Mesothelial cell of epicardium (in vitro differentiated cells): ENCODE results near the gene TMEM51. TPM values are rescaled to one million over a fixed set of nuclear protein-coding genes. Genes with fewer than 3 reads are reported as not detected.

Experiments used
- DNase-seq, 2 experiments: peaks; one replicate each; pipeline ENCODE4 v3.0.0; 2021; ENCODE audit warnings: low spot score in 2 of 2; ENCODE audit not compliant: unreplicated experiment in 2 of 2
- H3K27ac Mint-ChIP-seq: 2 replicates; pipeline ENCODE4 v1.8.0; 2021; ENCODE audit warnings: mixed read lengths
- H3K27me3 Mint-ChIP-seq: 2 replicates; pipeline ENCODE4 v1.8.0; 2021; ENCODE audit warnings: low read depth, mixed read lengths
- H3K36me3 Mint-ChIP-seq: 2 replicates; pipeline ENCODE4 v1.8.0; 2021; ENCODE audit warnings: mixed read lengths
- H3K4me1 Mint-ChIP-seq: 2 replicates; pipeline ENCODE4 v1.8.0; 2021; ENCODE audit warnings: mixed read lengths
- H3K4me3 Mint-ChIP-seq: 2 replicates; pipeline ENCODE4 v1.8.0; 2021; ENCODE audit warnings: mild to moderate bottlenecking, moderate library complexity, mixed read lengths
- H3K9me3 Mint-ChIP-seq: 2 replicates; pipeline ENCODE4 v1.8.0; 2021; ENCODE audit warnings: mixed read lengths
- total RNA-seq: library from RNA; stranded (reverse); gene quantifications from 3 replicates; pipeline ENCODE4 v1.2.1, GENCODE V29; 2021
- TF ChIP-seq, protein P1 (sequence below): fragments of 200-600 bp; sonication (generic); IDR thresholded peaks from one replicate; pipeline ENCODE4 v1.5.0; 2021; ENCODE audit warnings: antibody characterized with exemption; ENCODE audit not compliant: unreplicated experiment

TMEM51 gene
- total RNA-seq, 1 donor from 2014 or later = 10.9 TPM

DNA sequence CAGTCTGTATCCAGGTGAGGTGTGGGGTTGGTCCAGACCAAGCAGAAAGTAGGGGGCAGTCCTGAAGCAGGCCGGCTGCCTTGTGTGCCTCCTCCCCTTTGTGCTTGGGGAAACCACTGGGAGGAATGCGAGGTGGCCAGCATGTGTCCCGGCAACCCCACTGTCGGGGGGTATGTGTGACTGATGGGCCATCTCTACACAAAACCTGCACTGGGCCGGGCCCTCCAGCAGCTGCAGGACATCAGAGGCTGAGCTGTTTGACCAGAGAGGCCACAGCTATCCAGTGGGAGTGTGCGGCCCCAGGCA, 33.3 kb downstream of the TMEM51 start:
- H3K27me3 Mint-ChIP-seq = no peaks in the 10 kb centered on the region
- H3K27ac Mint-ChIP-seq = no peak overlapping the region
- H3K9me3 Mint-ChIP-seq = no peaks in the 10 kb centered on the region
- TF ChIP-seq, protein P1, sequence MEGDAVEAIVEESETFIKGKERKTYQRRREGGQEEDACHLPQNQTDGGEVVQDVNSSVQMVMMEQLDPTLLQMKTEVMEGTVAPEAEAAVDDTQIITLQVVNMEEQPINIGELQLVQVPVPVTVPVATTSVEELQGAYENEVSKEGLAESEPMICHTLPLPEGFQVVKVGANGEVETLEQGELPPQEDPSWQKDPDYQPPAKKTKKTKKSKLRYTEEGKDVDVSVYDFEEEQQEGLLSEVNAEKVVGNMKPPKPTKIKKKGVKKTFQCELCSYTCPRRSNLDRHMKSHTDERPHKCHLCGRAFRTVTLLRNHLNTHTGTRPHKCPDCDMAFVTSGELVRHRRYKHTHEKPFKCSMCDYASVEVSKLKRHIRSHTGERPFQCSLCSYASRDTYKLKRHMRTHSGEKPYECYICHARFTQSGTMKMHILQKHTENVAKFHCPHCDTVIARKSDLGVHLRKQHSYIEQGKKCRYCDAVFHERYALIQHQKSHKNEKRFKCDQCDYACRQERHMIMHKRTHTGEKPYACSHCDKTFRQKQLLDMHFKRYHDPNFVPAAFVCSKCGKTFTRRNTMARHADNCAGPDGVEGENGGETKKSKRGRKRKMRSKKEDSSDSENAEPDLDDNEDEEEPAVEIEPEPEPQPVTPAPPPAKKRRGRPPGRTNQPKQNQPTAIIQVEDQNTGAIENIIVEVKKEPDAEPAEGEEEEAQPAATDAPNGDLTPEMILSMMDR = no peak
- peaks cover 10% of the 10 kb centered on the region for H3K4me1 Mint-ChIP-seq
- no peak for DNase-seq
- no peaks in the 10 kb centered on the region for H3K36me3 Mint-ChIP-seq
- no peak overlapping the region for H3K4me3 Mint-ChIP-seq

DNA sequence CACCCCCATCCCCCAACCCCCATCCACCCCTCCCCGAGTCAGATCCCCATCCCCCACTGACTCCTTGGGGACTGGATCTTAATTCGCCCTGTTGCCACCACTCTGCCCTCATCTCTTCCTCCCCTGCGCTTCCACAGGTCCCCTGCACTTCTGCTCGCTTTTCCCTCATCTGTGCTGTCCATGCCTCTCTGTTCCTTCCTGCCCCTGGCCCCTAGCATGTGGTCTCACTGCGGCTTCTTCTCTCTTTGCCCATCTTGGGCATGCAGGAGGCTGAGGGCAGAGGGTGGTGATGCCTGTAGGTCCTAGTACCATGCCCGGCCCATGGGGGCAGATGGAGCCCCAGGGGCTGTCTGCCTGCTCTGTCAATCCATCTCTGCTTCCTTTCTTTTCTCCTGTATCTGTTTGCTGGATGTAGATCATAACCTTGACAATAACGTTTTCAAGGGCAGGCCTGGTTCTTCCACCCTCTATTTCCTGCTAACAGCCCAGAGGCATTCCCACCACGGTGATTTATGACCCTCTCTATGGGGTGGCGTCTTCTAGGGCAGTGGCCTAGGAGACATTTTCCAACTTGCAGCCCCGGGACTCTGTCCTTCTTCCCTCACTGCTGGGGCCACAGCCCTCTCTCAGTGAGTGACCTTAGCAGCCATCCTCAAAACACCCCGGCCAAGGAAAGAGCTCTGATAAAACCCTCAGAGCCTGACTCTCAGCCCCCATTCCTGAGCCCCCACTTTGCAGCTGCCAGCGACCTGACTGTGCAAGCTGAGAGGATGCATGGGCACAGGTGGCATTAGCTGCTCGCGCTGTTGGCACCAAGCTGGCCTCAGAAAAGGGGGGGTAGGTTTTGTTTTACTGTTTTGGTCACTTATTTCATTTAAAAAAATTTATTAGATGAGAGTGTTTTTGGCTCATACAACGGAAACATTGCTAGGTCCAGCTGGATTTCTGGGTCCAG, 33.9 kb downstream of the TMEM51 start:
- Mint-ChIP-seq H3K27me3 (no peaks in the 10 kb centered on the region), H3K9me3 (no peaks in the 10 kb centered on the region), H3K27ac (peak overlapping the region; percentile 2), H3K4me1 (peaks cover 10% of the 10 kb centered on the region), H3K36me3 (no peaks in the 10 kb centered on the region), H3K4me3 (no peak overlapping the region)
- TF ChIP-seq, protein P1 = no peak
- DNase-seq = no peak

DNA sequence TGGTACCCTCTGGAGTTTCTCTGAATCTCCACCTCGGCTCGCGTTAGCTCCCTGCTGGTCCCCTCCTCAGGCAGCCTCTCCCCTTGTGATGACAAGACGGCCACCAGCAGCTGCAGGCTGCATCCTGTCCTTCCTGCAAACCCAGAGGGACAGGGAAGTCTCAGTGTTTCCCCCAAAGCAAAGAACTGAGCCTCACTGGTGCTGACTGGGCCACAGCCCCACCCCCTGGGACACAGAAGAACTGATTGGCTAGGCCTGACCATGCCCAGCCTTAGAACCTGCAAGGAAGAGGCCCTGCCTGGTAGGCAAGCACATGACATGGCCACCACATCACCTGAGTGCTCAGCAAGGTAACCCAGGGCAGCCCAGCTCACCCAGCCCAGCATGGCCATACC, 34.6 kb downstream of the TMEM51 start:
- TF ChIP-seq, protein P1 = no peak
- H3K4me1 Mint-ChIP-seq = peaks cover 10% of the 10 kb centered on the region
- H3K9me3 Mint-ChIP-seq = no peaks in the 10 kb centered on the region
- DNase-seq = no peak
- no peak overlapping the region for H3K4me3 Mint-ChIP-seq
- H3K36me3 Mint-ChIP-seq = no peaks in the 10 kb centered on the region
- no peak overlapping the region for H3K27ac Mint-ChIP-seq
- H3K27me3 Mint-ChIP-seq = no peaks in the 10 kb centered on the region

DNA sequence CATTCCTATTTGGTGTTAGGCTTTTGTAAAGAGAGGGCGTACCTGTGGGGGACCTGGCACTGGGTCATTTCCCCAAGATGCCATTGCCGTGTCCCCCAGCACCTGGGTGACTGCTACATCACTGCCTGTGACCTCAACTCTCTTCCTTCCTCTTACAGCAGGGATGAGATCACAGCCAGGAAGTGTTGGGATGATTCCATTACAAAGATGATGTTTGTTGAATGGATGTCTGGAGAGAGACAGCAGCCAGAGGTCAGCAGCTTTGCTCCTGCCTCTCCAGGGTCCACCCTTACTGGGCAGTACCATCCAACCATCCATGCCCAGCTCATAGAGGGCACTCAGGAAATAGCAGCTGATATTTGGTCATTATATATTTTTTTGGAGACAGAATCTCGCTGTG, 35.1 kb downstream of the TMEM51 start:
- no peaks in the 10 kb centered on the region for H3K36me3 Mint-ChIP-seq
- no peak for DNase-seq
- H3K4me3 Mint-ChIP-seq = no peak overlapping the region
- TF ChIP-seq, protein P1 = no peak
- H3K27ac Mint-ChIP-seq = no peak overlapping the region
- no peaks in the 10 kb centered on the region for H3K9me3 Mint-ChIP-seq
- H3K27me3 Mint-ChIP-seq = no peaks in the 10 kb centered on the region
- H3K4me1 Mint-ChIP-seq = peaks cover 10% of the 10 kb centered on the region

DNA sequence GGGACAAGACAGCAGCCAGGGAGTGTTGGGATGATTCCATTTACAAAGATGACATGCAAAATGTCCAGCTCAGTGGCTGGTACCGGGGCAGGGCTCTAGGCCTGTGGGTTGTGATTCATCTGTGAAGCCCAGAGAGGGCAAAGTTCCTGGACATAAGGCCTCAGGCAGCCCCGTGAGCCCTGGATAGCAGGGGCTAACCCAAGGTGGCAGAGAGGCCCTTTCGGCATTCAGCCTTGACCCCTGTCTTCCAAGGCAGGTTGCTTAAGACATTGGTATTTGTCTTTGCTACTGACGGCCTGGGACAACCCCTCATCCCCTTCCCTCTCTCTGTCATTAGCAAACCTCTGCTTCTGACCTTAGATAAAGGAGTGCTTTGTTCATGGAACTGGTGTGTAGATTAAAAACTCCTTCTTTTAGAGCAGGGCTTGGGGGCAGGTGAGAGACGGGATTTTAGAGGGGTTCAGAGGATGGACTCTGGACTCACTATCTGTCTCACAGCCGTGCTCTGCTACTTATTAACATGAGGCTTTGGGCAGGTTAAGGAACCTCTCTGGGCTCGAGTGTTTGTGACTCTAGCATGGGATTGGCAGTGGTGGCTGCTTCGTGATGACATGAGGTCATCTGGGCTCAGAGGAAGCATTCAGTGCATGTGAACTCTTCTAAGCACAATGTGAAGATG, 36.3 kb downstream of the TMEM51 start:
- Mint-ChIP-seq H3K4me3 (no peak overlapping the region), H3K27ac (no peak overlapping the region), H3K27me3 (no peaks in the 10 kb centered on the region), H3K9me3 (no peaks in the 10 kb centered on the region), H3K36me3 (no peaks in the 10 kb centered on the region), H3K4me1 (peaks cover 10% of the 10 kb centered on the region)
- TF ChIP-seq, protein P1 = no peak
- no peak for DNase-seq
